GM23338 (cell line): ENCODE measurements around the gene TPCN2.

Experiments
- CREB1 ChIP-seq: fragments of 250-450 bp; sonication (Bioruptor Pico); IDR thresholded peaks from 2 replicates; pipeline ENCODE4 v1.5.0; 2020; ENCODE audit warnings: low read depth, mild to moderate bottlenecking, moderate library complexity
- CTCF ChIP-seq, 2 experiments: fragments of 200-600 bp in 1 of 2; sonication (generic) in 1 of 2; conservative IDR thresholded peaks; 2 replicates each; pipeline versions ENCODE4 v1.5.1 to v1.6.1; 2016 to 2017; ENCODE audit warnings: antibody characterized with exemption in 2 of 2, low read depth in 2 of 2, mild to moderate bottlenecking in 2 of 2, moderate library complexity in 1 of 2
- EZH2 ChIP-seq: fragments of 200-600 bp; sonication (generic); IDR thresholded peaks from one replicate; pipeline ENCODE4 v1.8.0; 2017; ENCODE audit warnings: antibody characterized with exemption, mild to moderate bottlenecking, low read depth; ENCODE audit not compliant: unreplicated experiment
- EZH2phosphoT487 ChIP-seq: fragments of 200-600 bp; sonication (generic); IDR thresholded peaks from one replicate; pipeline ENCODE4 v1.8.1; 2018; ENCODE audit warnings: antibody characterized with exemption; ENCODE audit not compliant: unreplicated experiment
- JUNB ChIP-seq: IDR thresholded peaks from one replicate; pipeline ENCODE4 v1.6.1; 2016; ENCODE audit warnings: antibody characterized with exemption; ENCODE audit not compliant: unreplicated experiment
- NANOG ChIP-seq: IDR thresholded peaks from 2 replicates; pipeline ENCODE4 v1.6.1; 2016; ENCODE audit warnings: antibody characterized with exemption, borderline replicate concordance
- POLR2AphosphoS5 ChIP-seq: IDR thresholded peaks from 2 replicates; pipeline ENCODE4 v1.6.1; 2016; ENCODE audit warnings: antibody characterized with exemption, low read depth
- REST ChIP-seq: IDR thresholded peaks from one replicate; pipeline ENCODE4 v1.6.1; 2018; ENCODE audit warnings: antibody characterized with exemption; ENCODE audit not compliant: unreplicated experiment
- STAT1 ChIP-seq: IDR thresholded peaks from one replicate; pipeline ENCODE4 v1.6.1; 2016; ENCODE audit warnings: antibody characterized with exemption; ENCODE audit not compliant: unreplicated experiment
- ZNF331 ChIP-seq: fragments of 250-450 bp; sonication (Bioruptor Pico); IDR thresholded peaks from 2 replicates; pipeline ENCODE4 v1.5.0; 2020; ENCODE audit warnings: low read depth, mild to moderate bottlenecking, moderate library complexity
- TF ChIP-seq, protein P1 (sequence below): IDR thresholded peaks from 2 replicates; pipeline ENCODE4 v1.6.1; 2016; ENCODE audit warnings: antibody characterized with exemption

DNA sequence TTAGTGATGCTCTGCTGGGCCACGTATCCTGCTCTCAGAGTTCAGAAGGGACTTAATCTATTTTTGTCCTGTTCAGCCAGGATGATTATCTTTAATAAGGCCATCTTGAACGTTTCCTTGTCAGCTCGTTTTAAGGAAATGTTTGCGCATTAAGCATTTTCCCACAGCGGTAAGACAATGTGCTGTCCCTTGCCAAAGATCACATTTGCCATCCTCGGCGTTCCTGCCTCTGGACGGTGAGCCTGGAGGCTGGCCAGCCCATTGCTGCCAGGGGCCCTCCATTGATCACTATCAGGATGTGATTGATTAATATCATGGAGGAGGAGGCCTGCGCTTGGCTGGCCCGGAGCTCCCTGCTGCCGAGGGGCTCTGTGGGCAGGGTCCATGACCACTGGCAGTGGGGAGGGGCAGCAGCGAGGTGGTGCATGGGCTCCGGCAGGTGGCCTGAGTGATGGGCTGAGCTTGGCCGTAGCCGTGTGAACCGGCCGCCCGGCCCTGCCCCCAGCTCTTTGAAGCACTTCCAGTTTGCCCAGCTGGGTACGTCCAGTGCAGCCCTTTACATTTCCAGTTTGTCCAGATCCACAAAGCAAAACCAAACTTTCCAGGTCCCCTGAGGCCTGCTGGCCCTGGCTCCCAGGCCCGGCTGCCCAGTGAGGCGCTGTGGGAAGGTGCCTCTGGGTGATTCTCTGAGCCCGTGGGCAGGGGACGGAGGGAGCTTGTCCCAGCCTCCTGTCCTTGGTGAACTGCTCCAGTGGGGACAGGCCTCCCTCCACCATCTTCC is 57.5 kb downstream of the TPCN2 start:
- no peak for TF ChIP-seq CTCF (conservative IDR thresholded peaks at IDR 0.05; ENCODE audit: low read depth in 2 of 2)
- no peak for TF ChIP-seq JUNB
- no peak for TF ChIP-seq REST
- TF ChIP-seq EZH2phosphoT487: no peak
- TF ChIP-seq CREB1 (CRISPR knock-in tag): no peak
- TF ChIP-seq EZH2: no peak
- TF ChIP-seq, protein P1, sequence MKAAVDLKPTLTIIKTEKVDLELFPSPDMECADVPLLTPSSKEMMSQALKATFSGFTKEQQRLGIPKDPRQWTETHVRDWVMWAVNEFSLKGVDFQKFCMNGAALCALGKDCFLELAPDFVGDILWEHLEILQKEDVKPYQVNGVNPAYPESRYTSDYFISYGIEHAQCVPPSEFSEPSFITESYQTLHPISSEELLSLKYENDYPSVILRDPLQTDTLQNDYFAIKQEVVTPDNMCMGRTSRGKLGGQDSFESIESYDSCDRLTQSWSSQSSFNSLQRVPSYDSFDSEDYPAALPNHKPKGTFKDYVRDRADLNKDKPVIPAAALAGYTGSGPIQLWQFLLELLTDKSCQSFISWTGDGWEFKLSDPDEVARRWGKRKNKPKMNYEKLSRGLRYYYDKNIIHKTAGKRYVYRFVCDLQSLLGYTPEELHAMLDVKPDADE: no peak
- no peak for TF ChIP-seq NANOG
- no peak for TF ChIP-seq POLR2AphosphoS5
- no peak for TF ChIP-seq ZNF331 (CRISPR knock-in tag)
- no peak for TF ChIP-seq STAT1
